Measurements from ENCODE around the gene IGF1.

Gene IGF1

DNA sequence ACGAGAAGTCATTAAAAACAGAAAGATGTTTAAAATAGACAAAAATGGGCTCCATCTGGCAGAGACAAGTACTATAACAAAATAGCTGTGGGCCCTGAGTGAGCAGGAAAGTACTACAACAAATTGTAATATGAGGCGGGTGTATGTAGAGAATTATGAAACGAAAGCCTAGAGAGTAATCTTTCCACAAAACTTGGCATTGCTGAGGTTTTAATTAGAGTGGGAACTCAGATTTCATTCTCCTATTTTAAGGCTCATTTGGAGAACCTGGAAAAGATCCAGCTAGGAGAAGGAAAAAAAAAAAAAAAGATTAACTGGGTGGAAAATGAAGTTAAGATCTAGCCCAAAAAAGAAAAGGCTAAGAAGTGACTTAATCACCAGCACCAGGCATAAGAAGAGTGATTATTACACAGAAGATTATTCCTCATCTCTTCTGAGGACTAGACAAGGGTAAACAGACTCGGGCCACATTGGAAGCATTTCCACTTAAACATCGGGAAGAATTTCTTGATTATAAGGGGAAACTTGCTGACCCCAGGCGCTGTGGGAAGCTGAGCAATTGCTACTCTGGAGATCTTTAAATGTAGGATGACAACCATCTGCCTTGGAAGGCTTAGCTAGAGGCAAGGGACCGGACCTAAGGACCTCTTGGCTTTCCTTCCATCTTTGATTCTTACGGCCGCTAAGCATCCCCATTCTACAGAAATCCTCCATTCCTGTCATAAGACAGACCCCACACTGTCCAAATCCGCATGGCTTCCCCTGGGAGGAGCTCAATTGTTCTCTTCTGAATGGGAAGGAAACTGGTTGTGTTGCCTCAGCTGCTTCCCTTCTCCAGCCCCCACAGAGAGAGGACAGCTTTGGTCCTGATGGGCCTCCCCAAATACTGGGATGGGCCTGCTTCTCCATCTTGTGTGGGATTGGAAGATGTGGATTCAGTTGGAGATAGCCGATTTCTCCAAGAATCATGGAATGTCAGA, 40.6 kb downstream of the IGF1 start:
- DNase-seq, result no peak
- Histone ChIP-seq H3K4me2 (ENCODE audit: insufficient read depth, low read length) (no peak overlapping the region), H3K4me3 (ENCODE audit: low read depth in 1 of 2, low read length in 2 of 2) (no peak overlapping the region), H3K79me2 (ENCODE audit: insufficient read depth, low read length) (no peaks in the 10 kb centered on the region), H3K4me1 (ENCODE audit: insufficient read depth, low read length) (no peaks in the 10 kb centered on the region), H3K9ac (ENCODE audit: low read depth, low read length) (no peak overlapping the region), H3K9me3 (ENCODE audit: insufficient read depth, low read length, severe bottlenecking) (no peaks in the 10 kb centered on the region), H3K36me3 (ENCODE audit: insufficient read depth, low read length) (no peaks in the 10 kb centered on the region), H3K27me3 (ENCODE audit: insufficient read depth, low read length, poor library complexity) (peaks cover 3% of the 10 kb centered on the region), H3K27ac (ENCODE audit: low read length) (no peak overlapping the region), H2AFZ (ENCODE audit: low read depth, low read length) (no peak overlapping the region), H4K20me1 (ENCODE audit: insufficient read depth, low read length) (no peaks in the 10 kb centered on the region)
- ATAC-seq (ENCODE audit: insufficient read depth, low read depth), result no peak
- TF ChIP-seq EZH2 (IDR thresholded peaks at IDR 0.05; ENCODE audit: borderline replicate concordance, low read depth, low read length, severe bottlenecking), result no peak
- TF ChIP-seq, protein P1, sequence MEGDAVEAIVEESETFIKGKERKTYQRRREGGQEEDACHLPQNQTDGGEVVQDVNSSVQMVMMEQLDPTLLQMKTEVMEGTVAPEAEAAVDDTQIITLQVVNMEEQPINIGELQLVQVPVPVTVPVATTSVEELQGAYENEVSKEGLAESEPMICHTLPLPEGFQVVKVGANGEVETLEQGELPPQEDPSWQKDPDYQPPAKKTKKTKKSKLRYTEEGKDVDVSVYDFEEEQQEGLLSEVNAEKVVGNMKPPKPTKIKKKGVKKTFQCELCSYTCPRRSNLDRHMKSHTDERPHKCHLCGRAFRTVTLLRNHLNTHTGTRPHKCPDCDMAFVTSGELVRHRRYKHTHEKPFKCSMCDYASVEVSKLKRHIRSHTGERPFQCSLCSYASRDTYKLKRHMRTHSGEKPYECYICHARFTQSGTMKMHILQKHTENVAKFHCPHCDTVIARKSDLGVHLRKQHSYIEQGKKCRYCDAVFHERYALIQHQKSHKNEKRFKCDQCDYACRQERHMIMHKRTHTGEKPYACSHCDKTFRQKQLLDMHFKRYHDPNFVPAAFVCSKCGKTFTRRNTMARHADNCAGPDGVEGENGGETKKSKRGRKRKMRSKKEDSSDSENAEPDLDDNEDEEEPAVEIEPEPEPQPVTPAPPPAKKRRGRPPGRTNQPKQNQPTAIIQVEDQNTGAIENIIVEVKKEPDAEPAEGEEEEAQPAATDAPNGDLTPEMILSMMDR (IDR thresholded peaks at IDR 0.05; ENCODE audit: borderline replicate concordance, extremely low read depth, low read length, poor library complexity, severe bottlenecking), result no peak

DNA sequence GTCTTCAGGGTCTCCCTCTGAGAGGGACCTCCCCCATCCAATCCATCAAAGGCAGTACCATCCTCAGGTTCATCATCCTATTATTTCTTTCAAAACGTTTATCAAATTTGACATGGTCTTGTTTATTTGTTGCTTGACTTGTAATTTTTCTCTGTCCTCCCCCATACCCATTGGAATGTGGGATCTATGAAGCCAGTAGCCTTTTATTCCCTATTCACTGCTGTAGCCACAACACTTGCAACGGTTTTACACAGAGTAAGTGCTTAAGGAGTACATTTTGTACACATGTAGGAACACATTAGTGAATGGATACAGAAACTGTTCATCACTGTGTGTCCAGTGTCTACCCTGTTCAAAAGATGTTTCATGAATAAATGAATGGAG, 41.5 kb downstream of the IGF1 start:
- no peak overlapping the region for H3K4me3 ChIP-seq (ENCODE audit: low read depth in 1 of 2, low read length in 2 of 2)

DNA sequence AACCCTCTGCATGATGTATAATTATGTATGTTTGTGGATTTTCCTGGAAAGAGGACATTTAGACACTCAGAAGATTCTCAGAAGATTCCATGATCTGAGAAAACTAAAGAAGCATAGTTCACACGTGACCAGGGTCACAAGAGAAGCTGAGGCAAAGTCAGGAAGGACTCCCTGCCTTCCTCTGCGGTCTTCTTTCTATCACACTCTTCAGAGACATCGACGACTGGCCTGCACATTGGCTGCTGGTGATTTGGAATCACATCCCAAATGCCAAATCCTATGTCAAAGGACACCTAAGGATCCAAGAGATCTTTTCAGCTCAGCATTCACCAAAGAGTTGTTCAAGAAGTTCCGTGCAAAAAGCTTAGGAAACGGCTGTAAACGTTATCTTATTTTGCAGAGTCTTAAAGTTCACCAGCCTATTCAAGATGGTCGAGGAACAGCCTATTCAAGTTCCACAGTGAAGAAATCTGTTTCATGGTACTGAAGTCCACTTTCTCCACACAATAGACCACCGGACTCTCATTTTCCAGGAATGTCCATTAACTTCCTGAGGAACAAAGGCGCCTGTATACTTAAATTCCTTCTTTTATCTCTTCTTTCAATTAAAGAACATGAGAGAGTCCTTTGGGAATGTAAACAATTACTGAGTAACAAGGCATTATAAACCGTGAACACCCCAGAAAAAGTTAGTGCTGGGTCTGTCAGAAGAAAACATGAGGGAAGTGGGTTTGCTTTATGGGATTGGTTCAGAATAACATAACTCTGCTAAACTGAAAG, 42.1 kb downstream of the IGF1 start:
- Histone ChIP-seq H3K36me3 (ENCODE audit: insufficient read depth, low read length) (no peaks in the 10 kb centered on the region), H3K9ac (ENCODE audit: low read depth, low read length) (no peak overlapping the region), H3K4me2 (ENCODE audit: insufficient read depth, low read length) (no peak overlapping the region), H3K4me1 (ENCODE audit: insufficient read depth, low read length) (no peaks in the 10 kb centered on the region), H3K9me3 (ENCODE audit: insufficient read depth, low read length, severe bottlenecking) (no peaks in the 10 kb centered on the region), H3K27ac (ENCODE audit: low read length) (no peak overlapping the region), H3K27me3 (ENCODE audit: insufficient read depth, low read length, poor library complexity) (peaks cover 3% of the 10 kb centered on the region), H3K4me3 (ENCODE audit: low read depth in 1 of 2, low read length in 2 of 2) (no peak overlapping the region), H2AFZ (ENCODE audit: low read depth, low read length) (no peak overlapping the region), H4K20me1 (ENCODE audit: insufficient read depth, low read length) (no peaks in the 10 kb centered on the region), H3K79me2 (ENCODE audit: insufficient read depth, low read length) (no peaks in the 10 kb centered on the region)
- DNase-seq (no peak), ATAC-seq (ENCODE audit: insufficient read depth, low read depth) (no peak)
- TF ChIP-seq, protein P1 (IDR thresholded peaks at IDR 0.05; ENCODE audit: borderline replicate concordance, extremely low read depth, low read length, poor library complexity, severe bottlenecking), result no peak
- TF ChIP-seq EZH2 (IDR thresholded peaks at IDR 0.05; ENCODE audit: borderline replicate concordance, low read depth, low read length, severe bottlenecking), result no peak

More for the DNA sequence above, 41.5 kb downstream of the IGF1 start:
- Histone ChIP-seq H3K4me1 (ENCODE audit: insufficient read depth, low read length) (no peaks in the 10 kb centered on the region), H3K9ac (ENCODE audit: low read depth, low read length) (no peak overlapping the region), H3K36me3 (ENCODE audit: insufficient read depth, low read length) (no peaks in the 10 kb centered on the region), H3K79me2 (ENCODE audit: insufficient read depth, low read length) (no peaks in the 10 kb centered on the region), H3K9me3 (ENCODE audit: insufficient read depth, low read length, severe bottlenecking) (no peaks in the 10 kb centered on the region), H3K4me2 (ENCODE audit: insufficient read depth, low read length) (no peak overlapping the region), H4K20me1 (ENCODE audit: insufficient read depth, low read length) (no peaks in the 10 kb centered on the region), H2AFZ (ENCODE audit: low read depth, low read length) (no peak overlapping the region), H3K27ac (ENCODE audit: low read length) (no peak overlapping the region), H3K27me3 (ENCODE audit: insufficient read depth, low read length, poor library complexity) (peaks cover 3% of the 10 kb centered on the region)
- no peak for TF ChIP-seq EZH2 (IDR thresholded peaks at IDR 0.05; ENCODE audit: borderline replicate concordance, low read depth, low read length, severe bottlenecking)
- ATAC-seq (ENCODE audit: insufficient read depth, low read depth) (no peak), DNase-seq (no peak)

DNA sequence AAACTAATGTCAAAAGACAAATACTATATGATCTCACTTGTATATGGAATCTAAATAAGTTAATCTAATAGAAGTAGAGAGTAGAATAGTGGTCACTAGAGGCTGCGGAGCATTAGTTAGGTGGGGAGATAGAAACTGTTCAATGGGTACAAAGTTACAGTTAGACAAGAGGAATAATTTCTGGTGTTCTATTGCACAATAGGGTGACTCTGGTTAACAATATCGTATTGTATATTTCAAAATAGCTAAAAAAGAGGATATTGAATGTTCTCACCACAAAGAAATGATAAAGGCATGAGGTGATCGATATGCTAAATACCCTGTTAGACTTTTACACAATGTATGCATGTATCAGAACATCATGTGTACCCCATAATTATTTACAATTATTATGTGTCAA, 42.9 kb downstream of the IGF1 start:
- peaks cover 3% of the 10 kb centered on the region for H3K27me3 ChIP-seq (ENCODE audit: insufficient read depth, low read length, poor library complexity)
- no peaks in the 10 kb centered on the region for H3K4me1 ChIP-seq (ENCODE audit: insufficient read depth, low read length)
- no peaks in the 10 kb centered on the region for H3K36me3 ChIP-seq (ENCODE audit: insufficient read depth, low read length)
- H3K79me2 ChIP-seq (ENCODE audit: insufficient read depth, low read length), result no peaks in the 10 kb centered on the region
- no peak overlapping the region for H3K4me3 ChIP-seq (ENCODE audit: low read depth in 1 of 2, low read length in 2 of 2)
- TF ChIP-seq EZH2 (IDR thresholded peaks at IDR 0.05; ENCODE audit: borderline replicate concordance, low read depth, low read length, severe bottlenecking), result no peak
- TF ChIP-seq, protein P1 (IDR thresholded peaks at IDR 0.05; ENCODE audit: borderline replicate concordance, extremely low read depth, low read length, poor library complexity, severe bottlenecking), result no peak
- no peaks in the 10 kb centered on the region for H4K20me1 ChIP-seq (ENCODE audit: insufficient read depth, low read length)
- H2AFZ ChIP-seq (ENCODE audit: low read depth, low read length), result no peak overlapping the region
- no peak overlapping the region for H3K9ac ChIP-seq (ENCODE audit: low read depth, low read length)
- H3K27ac ChIP-seq (ENCODE audit: low read length), result no peak overlapping the region
- ATAC-seq (ENCODE audit: insufficient read depth, low read depth) (no peak), DNase-seq (no peak)
- no peak overlapping the region for H3K4me2 ChIP-seq (ENCODE audit: insufficient read depth, low read length)
- no peaks in the 10 kb centered on the region for H3K9me3 ChIP-seq (ENCODE audit: insufficient read depth, low read length, severe bottlenecking)

All from DND-41 (cell line).